Measurements from ENCODE around the gene PRKN.

- no peak for TF ChIP-seq HDGF (IDR thresholded peaks at IDR 0.05; ENCODE audit: borderline replicate concordance)
- TF ChIP-seq ELF4 (IDR thresholded peaks at IDR 0.05), result no peak
- TF ChIP-seq SUZ12 (IDR thresholded peaks at IDR 0.05), result no peak
Measured at GRCh38 chr6:161482517-161482858, 1245.1 kb downstream of the PRKN start.

Data from HEK293T (cell line).